Subcutaneous abdominal adipose tissue (tissue), 5 donors: ENCODE data around the gene KLF11.
"Not testable (repeated sequence)": the region's sequence is repeated elsewhere in the genome, so short reads cannot be mapped to it uniquely, and the experiment has no call there.

Experiments
- H3K27ac ChIP-seq: one replicate; pipeline ENCODE4 v1.7.0; 2013; ENCODE audit warnings: low read depth, mild to moderate bottlenecking, inconsistent platforms, low read length, moderate library complexity
- H3K27me3 ChIP-seq, 5 donors: one replicate each; pipeline ENCODE4 v1.7.0; 2013; ENCODE audit warnings: low read length in 5 of 5, inconsistent platforms in 1 of 5; ENCODE audit not compliant: control insufficient read depth in 5 of 5, insufficient read depth in 4 of 5
- H3K36me3 ChIP-seq, 5 donors: one replicate each; pipeline ENCODE4 v1.7.0; 2013; ENCODE audit warnings: low read length in 5 of 5; ENCODE audit not compliant: control insufficient read depth in 5 of 5, insufficient read depth in 5 of 5
- H3K4me1 ChIP-seq, 5 donors: one replicate each; pipeline ENCODE4 v1.7.0; 2013; ENCODE audit warnings: low read length in 5 of 5, mild to moderate bottlenecking in 3 of 5, moderate library complexity in 1 of 5; ENCODE audit not compliant: control insufficient read depth in 5 of 5, insufficient read depth in 5 of 5
- H3K4me3 ChIP-seq, 5 donors: one replicate each; pipeline ENCODE4 v1.7.0; 2013; ENCODE audit warnings: low read length in 5 of 5, low read depth in 1 of 5
- H3K9ac ChIP-seq, 5 donors: one replicate each; pipeline ENCODE4 v1.7.0; 2013; ENCODE audit warnings: low read length in 5 of 5, mild to moderate bottlenecking in 4 of 5, moderate library complexity in 3 of 5
- H3K9me3 ChIP-seq, 5 donors: one replicate each; pipeline ENCODE4 v1.7.0; 2013; ENCODE audit warnings: low read length in 5 of 5; ENCODE audit not compliant: control insufficient read depth in 5 of 5
- donor health status: healthy.
- donor health status: healthy.
- donor health status: healthy.
- donor health status: healthy.
- donor health status: healthy.

The KLF11 gene

DNA sequence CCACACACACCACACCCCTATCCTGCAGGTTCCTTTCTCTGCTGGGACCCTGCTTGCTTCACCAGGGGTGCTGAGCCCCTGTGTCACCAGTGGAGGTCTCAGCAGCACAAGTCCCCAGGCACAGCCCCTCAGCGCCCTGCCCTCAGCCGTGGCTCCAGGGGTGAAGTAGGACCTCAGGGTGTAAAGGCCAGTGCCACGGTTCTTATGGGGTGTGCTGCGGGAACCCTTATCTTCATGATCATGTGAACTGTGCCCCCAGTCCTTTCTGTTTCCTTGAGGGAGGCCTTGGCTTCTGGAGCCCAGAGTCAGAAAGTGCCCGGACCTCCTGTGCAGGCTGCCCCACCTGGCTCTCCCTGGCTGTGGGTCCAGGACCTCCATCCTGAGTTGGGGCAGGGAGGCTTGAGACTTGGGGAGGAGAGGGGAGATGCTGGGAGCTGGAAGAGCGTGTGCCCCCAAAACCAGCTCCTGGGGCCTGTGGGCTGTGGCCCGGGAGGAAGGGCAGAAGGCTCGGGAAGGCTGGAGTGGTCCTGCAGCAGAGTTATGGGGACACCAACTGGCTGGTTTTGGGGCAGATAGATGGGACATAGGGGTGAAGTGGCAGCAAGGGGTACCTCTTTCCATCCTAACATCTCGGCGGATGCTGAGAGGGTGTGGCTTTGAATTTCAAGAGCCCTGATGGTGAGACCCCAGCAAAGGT is 20.2 kb upstream of the KLF11 start:
- Histone ChIP-seq H3K27me3 (no peaks in the 10 kb centered on the region), H3K4me3 (no peak overlapping the region), H3K4me1 (peaks cover 20 to 34% (median 20%) of the 10 kb centered on the region in 5 donors), H3K9ac (no peak overlapping the region), H3K27ac (no peak overlapping the region), H3K36me3 (no peaks in the 10 kb centered on the region), H3K9me3 (no peaks in the 10 kb centered on the region)

DNA sequence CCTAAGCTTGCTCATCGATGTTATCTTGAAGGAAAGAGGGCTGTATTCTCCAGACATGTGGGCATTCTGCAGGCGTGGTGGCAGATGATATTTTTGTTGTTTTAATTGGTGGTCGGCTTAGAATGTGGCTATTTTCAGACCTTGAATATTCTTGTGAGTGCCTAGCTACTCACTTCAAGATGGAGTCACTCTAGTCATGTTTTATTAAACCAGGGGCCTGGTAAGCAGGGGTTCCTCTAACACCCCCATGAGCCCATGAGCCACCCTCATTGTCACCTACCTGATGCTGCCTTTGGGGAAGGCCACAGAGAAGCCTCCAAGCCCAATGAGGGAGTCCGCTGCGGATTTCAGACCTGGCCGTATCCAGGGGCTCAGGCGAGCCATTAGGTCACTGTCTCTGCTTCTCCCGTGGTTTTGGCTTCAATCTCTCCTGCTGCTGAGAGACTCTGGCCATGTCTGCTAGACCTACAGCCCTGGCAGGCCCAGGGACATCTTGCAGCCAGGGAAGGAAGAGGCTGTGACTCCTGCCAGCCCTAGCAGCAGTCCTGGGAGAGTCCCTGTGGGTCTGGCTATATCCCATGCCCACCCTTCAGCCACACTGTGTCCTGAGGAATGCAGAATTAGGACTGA is 16.3 kb upstream of the KLF11 start:
- peak overlapping the region in 1 of 5 donors; percentile 26 for H3K9ac ChIP-seq
- no peaks in the 10 kb centered on the region for H3K27me3 ChIP-seq
- peaks cover 20 to 38% (median 35%) of the 10 kb centered on the region in 5 donors for H3K4me1 ChIP-seq
- H3K36me3 ChIP-seq = no peaks in the 10 kb centered on the region
- no peak overlapping the region for H3K4me3 ChIP-seq
- no peaks in the 10 kb centered on the region for H3K9me3 ChIP-seq
- peak overlapping the region; percentile 63 for H3K27ac ChIP-seq

DNA sequence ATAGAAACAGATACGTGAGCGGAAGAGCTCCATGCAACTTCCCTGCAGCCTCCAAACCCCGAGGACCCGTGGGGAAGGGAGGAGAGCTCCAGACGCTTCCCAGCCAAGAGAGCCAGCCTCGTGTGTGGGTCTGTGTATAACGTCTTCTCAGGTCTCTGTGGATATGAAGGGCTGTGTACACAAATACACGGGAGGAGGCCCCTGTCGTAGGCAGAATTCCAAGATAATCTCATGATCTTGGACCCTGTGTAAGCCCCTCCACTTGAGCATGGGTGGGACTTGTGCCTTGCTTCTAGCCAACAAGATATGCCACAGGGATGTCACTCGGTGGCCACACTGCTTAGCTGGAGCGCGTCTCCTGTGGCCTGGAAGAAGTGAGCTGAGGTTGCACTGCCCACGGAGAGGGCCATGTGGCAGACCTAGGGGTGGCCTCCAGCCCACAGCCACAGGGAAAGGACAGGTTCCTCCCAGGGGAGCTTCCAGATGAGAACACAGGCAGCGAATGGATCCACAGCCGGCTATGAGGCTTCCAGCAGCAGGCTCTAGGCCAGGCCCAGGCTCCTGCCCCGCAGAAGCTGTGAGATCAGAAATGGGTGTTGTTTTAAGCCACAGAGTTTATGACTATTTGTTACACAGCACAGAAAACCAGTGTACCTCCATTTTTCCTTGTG is 15.6 kb upstream of the KLF11 start:
- H3K27me3 ChIP-seq = no peaks in the 10 kb centered on the region
- peaks cover 20 to 38% (median 35%) of the 10 kb centered on the region in 5 donors for H3K4me1 ChIP-seq
- no peaks in the 10 kb centered on the region for H3K9me3 ChIP-seq
- peak overlapping the region; percentile 63 for H3K27ac ChIP-seq
- no peaks in the 10 kb centered on the region for H3K36me3 ChIP-seq
- H3K4me3 ChIP-seq = no peak overlapping the region
- peak overlapping the region in 1 of 5 donors; percentile 26 for H3K9ac ChIP-seq

DNA sequence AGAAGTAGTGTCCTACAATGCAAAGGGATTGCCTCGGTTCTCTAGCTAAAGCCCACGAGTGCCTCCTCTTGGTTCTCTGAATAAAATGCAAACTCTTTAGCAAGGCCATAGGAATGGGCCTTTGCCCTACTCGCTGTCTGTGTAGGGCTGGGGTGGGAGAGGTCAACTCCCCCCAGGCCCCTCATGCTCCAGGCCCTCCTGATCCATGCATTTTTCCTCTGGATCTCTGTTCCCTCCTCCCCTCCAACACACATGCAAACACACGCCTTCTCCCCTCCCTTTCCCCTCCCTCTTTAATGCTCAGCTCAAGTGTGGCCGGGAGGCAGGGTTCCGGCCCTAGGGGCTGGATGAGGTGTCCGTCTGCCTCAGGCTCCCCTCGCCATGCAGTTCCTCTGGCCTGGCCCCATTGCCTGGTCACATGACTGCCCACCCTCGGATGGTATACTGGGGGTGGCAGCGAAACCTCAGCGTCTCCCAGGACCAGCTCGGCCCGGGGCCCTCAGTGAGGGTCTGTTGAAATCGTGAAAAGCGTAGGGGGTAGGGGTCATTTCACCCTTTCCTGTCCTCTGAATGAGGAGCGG is 14.9 kb upstream of the KLF11 start:
- H3K9me3 ChIP-seq = no peaks in the 10 kb centered on the region
- H3K27ac ChIP-seq = peak overlapping the region; percentile 63
- H3K4me1 ChIP-seq = peaks cover 20 to 41% (median 35%) of the 10 kb centered on the region in 5 donors
- H3K36me3 ChIP-seq = no peaks in the 10 kb centered on the region
- no peaks in the 10 kb centered on the region for H3K27me3 ChIP-seq
- H3K9ac ChIP-seq = peak overlapping the region in 4 of 5 donors; percentile 21 to 76 (median 64)
- H3K4me3 ChIP-seq = peak overlapping the region in 1 of 5 donors; percentile 52

DNA sequence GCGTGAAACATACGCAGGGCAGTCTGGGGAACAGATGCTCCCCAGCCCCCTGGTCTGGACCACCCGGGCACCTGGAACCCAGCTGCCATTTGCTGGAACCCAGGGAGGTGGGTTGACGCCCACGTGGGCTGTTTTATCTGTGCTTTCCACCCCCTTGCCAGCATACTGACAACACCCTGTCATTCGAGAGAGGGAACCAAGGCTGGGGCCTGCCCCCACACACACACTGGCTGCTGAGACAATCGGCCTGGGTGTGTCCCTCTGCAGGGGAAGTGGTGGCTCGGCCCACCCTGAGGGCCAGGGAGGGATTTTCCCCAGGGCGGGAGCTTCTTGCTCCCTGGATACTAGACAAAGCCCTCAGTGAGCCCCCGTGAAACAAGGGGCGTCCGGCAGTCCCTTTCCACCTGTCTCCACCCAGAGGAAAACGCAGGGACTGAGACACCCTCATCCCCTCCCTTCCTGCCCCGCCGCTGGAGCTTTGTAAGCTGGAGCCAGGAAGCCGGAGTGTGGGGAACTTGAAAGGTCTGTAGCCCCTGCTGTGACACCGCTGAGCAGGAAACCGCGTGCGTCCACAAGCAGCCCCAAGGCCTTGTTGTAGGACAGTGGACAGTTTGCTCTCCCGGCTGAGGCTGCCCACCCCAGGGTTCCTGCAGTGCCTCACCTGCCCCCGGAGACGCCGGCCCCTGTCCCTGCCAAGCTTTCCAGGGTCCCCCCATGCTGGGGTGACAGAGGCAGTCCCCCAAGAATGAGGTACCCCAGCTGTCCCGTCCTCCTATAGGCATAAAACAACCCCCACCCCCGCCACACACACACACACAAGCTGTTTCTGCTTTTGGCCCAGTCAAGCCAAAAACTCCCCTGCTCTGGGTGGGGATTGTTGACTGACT is 14.1 kb upstream of the KLF11 start:
- H3K36me3 ChIP-seq = no peaks in the 10 kb centered on the region
- H3K9me3 ChIP-seq = no peaks in the 10 kb centered on the region
- no peaks in the 10 kb centered on the region for H3K27me3 ChIP-seq
- H3K27ac ChIP-seq = peak overlapping the region; percentile 63
- peak overlapping the region in 4 of 5 donors; percentile 0 to 52 (median 36) for H3K4me3 ChIP-seq
- peak overlapping the region in 4 of 5 donors; percentile 21 to 76 (median 64) for H3K9ac ChIP-seq
- H3K4me1 ChIP-seq = peaks cover 20 to 45% (median 36%) of the 10 kb centered on the region in 5 donors

DNA sequence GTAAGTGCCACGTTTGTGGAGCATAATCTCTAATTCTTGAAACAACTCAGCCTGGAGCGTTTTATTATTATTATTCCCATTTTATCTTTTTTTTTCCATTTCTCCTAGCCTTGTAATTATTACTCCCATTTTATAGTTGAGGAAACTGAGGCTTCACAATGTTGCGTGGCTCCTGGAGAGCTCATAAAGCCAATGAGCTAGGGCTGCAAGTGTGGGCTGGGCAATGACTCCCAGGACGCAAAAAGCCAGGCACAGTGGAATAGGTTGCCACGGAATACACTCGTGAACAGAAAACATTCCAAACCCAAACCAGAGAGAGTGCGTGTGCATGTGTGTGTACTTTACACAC is 13.5 kb upstream of the KLF11 start:
- no peaks in the 10 kb centered on the region for H3K36me3 ChIP-seq
- peak overlapping the region in 3 of 5 donors; percentile 48 to 76 (median 68) for H3K9ac ChIP-seq
- H3K4me1 ChIP-seq = peaks cover 21 to 49% (median 40%) of the 10 kb centered on the region in 5 donors
- H3K27ac ChIP-seq = peak overlapping the region; percentile 63
- H3K4me3 ChIP-seq = peak overlapping the region in 3 of 5 donors; percentile 13 to 52 (median 36)
- no peaks in the 10 kb centered on the region for H3K27me3 ChIP-seq
- H3K9me3 ChIP-seq = no peaks in the 10 kb centered on the region

DNA sequence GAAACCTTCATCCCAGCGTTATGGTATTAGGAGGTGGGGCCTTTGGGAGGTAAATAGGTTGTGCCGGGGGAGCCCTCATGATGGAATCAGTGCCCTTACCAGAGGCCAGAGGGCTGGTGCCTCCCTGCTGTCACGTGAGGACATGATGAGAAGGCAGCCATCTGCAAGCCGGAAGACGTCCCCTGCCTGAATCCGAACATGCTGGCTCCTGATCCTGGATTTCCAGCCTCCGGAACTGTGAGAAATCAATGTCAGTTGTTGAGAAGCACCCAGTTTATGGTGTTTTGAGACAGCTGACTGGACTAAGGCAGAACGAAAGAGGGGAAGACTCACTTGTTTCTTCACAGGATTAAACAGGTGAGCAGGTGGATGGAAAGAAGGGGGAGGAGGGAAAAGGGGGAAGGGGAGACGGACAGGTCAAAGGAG is 13.0 kb upstream of the KLF11 start:
- H3K36me3 ChIP-seq = no peaks in the 10 kb centered on the region
- peak overlapping the region in 2 of 5 donors; percentile 13 to 36 for H3K4me3 ChIP-seq
- peak overlapping the region in 1 of 5 donors; percentile 68 for H3K9ac ChIP-seq
- H3K27me3 ChIP-seq = no peaks in the 10 kb centered on the region
- H3K4me1 ChIP-seq = peaks cover 21 to 54% (median 45%) of the 10 kb centered on the region in 5 donors
- no peaks in the 10 kb centered on the region for H3K9me3 ChIP-seq
- H3K27ac ChIP-seq = no peak overlapping the region

DNA sequence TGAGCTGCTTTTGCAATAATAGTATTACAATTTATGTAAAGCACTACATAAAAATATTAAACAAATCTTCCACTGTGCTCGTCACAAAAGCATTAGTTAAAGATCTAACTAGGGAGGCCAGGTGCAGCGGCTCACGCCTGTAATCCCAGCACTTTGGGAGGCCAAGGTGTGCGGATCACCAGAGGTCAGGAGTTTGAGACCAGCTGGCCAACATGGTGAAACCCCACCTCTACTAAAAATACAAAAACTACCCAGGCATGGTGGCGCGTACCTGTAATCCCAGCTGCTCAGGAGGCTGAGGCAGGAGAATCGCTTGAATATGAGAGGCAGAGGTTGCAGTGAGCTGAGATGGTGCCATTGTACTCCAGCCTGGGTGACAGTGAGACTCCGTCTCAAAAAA is 12.6 kb upstream of the KLF11 start:
- not testable (repeated sequence) for H3K36me3 ChIP-seq, H3K4me3 ChIP-seq, H3K9ac ChIP-seq, H3K27me3 ChIP-seq, H3K9me3 ChIP-seq, H3K27ac ChIP-seq
- H3K4me1 ChIP-seq = peaks cover 25 to 59% (median 50%) of the 10 kb centered on the region in 5 donors

DNA sequence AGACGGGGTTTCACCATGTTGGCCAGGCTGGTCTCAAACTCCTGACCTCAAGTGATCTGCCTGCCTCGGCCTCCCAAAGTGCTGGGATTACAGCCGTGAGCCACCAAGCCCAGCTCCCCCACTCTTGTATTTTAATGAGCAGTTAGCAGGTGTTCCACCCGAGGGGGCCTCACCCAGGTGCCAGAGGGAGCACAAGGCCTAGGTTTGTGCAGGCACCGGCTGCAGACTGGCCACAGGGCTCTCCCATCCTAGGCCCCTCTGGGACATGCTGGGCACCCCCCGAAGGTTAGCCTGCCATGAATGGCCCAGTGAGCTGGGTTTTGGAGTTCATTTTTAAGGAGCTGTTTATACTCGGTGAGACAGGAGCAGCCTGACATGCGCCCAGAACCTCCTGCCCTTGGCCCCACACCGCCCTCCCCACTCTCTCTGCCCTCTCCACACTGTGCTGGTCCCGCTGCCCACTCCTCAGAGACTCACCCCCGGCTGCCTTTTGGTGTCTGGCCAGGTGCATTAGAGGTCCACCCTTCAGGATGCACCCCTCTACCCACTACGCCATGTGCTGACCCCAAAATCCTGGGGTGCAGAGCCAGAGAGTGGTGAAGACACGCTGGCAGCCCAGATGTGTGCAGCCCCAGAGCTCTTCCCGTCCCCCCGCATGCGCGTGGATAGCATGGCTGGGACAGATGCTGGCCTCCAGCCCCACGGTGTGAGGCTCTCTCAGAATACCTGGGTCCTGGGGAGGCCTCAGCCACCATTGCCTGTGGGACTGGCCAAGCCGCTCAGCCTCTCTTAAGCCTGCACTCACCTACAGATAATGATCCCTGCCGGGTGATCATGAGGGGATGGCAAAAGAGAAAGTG is 11.2 kb upstream of the KLF11 start:
- Histone ChIP-seq H3K4me3 (no peak overlapping the region), H3K4me1 (peaks cover 29 to 68% (median 62%) of the 10 kb centered on the region in 5 donors), H3K9ac (no peak overlapping the region), H3K27me3 (no peaks in the 10 kb centered on the region), H3K9me3 (no peaks in the 10 kb centered on the region), H3K36me3 (no peaks in the 10 kb centered on the region), H3K27ac (no peak overlapping the region)
